ENCODE results near the gene SEL1L2. TPM values are rescaled to one million over a fixed set of nuclear protein-coding genes. Genes with fewer than 3 reads are reported as not detected.

Gene SEL1L2
- total and polyA plus RNA-seq, 10 donors: 0.22 TPM; not detected in 9

GRCh38 chr20:13840093-13840465 is 150.3 kb downstream of the SEL1L2 start:
- no peak overlapping the region for H3K27ac ChIP-seq
- 70 to 82% (median 77%) methylated on average over 4 of the region's 4 CpGs for WGBS, 5 donors

GRCh38 chr20:13839421-13840092 is 150.9 kb downstream of the SEL1L2 start:
- DNase-seq: no peak
- Histone ChIP-seq H3K4me1 (no peaks in the 10 kb centered on the region), H3K9me3 (no peaks in the 10 kb centered on the region), H3K4me3 (no peak overlapping the region), H3K36me3 (no peaks in the 10 kb centered on the region), H3K27me3 (replicated peaks in 1 of 7) (peaks cover 0 to 24% (median 0%) of the 10 kb centered on the region in 7 donors), H3K27ac (no peak overlapping the region)
- TF ChIP-seq POLR2A (IDR thresholded peaks at IDR 0.05) (no peak), POLR2AphosphoS5 (IDR thresholded peaks at IDR 0.05) (no peak), CTCF (IDR thresholded peaks at IDR 0.05 in 8 of 11, conservative IDR thresholded peaks at IDR 0.05 in 3 of 11) (no peak)
- WGBS, 5 donors: 54 to 71% (median 60%) methylated on average over 4 of the region's 4 CpGs
- intact Hi-C loops (cut with DNase I; ENCODE audit: low total_unique reads): no loop called here

More at GRCh38 chr20:13840093-13840465, 150.3 kb downstream of the SEL1L2 start:
- H3K4me1 ChIP-seq: no peaks in the 10 kb centered on the region
- DNase-seq: no peak
- no peaks in the 10 kb centered on the region for H3K9me3 ChIP-seq
- H3K36me3 ChIP-seq: no peaks in the 10 kb centered on the region
- TF ChIP-seq CTCF (IDR thresholded peaks at IDR 0.05 in 8 of 11, conservative IDR thresholded peaks at IDR 0.05 in 3 of 11) (no peak), POLR2AphosphoS5 (IDR thresholded peaks at IDR 0.05) (no peak), POLR2A (IDR thresholded peaks at IDR 0.05) (no peak)
- peaks cover 0 to 24% (median 0%) of the 10 kb centered on the region in 7 donors for H3K27me3 ChIP-seq (replicated peaks in 1 of 7)
- no peak overlapping the region for H3K4me3 ChIP-seq
- intact Hi-C loops (cut with DNase I; ENCODE audit: low total_unique reads): no loop called here

- TF ChIP-seq CTCF (IDR thresholded peaks at IDR 0.05 in 8 of 11, conservative IDR thresholded peaks at IDR 0.05 in 3 of 11) (no peak), POLR2A (IDR thresholded peaks at IDR 0.05) (no peak), POLR2AphosphoS5 (IDR thresholded peaks at IDR 0.05) (no peak)
- intact Hi-C loops (cut with DNase I; ENCODE audit: low total_unique reads): no loop called here
- H3K4me3 ChIP-seq: no peak overlapping the region
- no peaks in the 10 kb centered on the region for H3K9me3 ChIP-seq
- no peak for DNase-seq
- 74 to 90% (median 84%) methylated on average over 7 of the region's 7 CpGs for whole genome bisulfite sequencing, 5 donors
- H3K36me3 ChIP-seq: no peaks in the 10 kb centered on the region
- H3K27me3 ChIP-seq (replicated peaks in 1 of 7): peaks cover 0 to 20% (median 0%) of the 10 kb centered on the region in 7 donors
- H3K27ac ChIP-seq: no peak overlapping the region
- H3K4me1 ChIP-seq: no peaks in the 10 kb centered on the region
Observed at GRCh38 chr20:13838664-13839063, 151.8 kb downstream of the SEL1L2 start.

- intact Hi-C loops (cut with DNase I; ENCODE audit: low total_unique reads): no loop called here
- no peak overlapping the region for H3K27ac ChIP-seq
- no peak for TF ChIP-seq CTCF (IDR thresholded peaks at IDR 0.05 in 8 of 11, conservative IDR thresholded peaks at IDR 0.05 in 3 of 11)
- no peak for TF ChIP-seq POLR2A (IDR thresholded peaks at IDR 0.05)
- TF ChIP-seq POLR2AphosphoS5 (IDR thresholded peaks at IDR 0.05): no peak
- H3K4me1 ChIP-seq: no peaks in the 10 kb centered on the region
- no peak overlapping the region for H3K4me3 ChIP-seq
- WGBS, 5 donors: 80 to 91% (median 85%) methylated on average over 3 of the region's 3 CpGs
- H3K36me3 ChIP-seq: no peaks in the 10 kb centered on the region
- H3K9me3 ChIP-seq: no peaks in the 10 kb centered on the region
- H3K27me3 ChIP-seq (replicated peaks in 1 of 7): peaks cover 0 to 1% (median 0%) of the 10 kb centered on the region in 7 donors
- no peak for DNase-seq
Observed at GRCh38 chr20:13831476-13831875, 158.9 kb downstream of the SEL1L2 start.

Measured in spleen (tissue), 11 donors.